ENCODE results near the gene KCNQ1.

KCNQ1 gene

DNA sequence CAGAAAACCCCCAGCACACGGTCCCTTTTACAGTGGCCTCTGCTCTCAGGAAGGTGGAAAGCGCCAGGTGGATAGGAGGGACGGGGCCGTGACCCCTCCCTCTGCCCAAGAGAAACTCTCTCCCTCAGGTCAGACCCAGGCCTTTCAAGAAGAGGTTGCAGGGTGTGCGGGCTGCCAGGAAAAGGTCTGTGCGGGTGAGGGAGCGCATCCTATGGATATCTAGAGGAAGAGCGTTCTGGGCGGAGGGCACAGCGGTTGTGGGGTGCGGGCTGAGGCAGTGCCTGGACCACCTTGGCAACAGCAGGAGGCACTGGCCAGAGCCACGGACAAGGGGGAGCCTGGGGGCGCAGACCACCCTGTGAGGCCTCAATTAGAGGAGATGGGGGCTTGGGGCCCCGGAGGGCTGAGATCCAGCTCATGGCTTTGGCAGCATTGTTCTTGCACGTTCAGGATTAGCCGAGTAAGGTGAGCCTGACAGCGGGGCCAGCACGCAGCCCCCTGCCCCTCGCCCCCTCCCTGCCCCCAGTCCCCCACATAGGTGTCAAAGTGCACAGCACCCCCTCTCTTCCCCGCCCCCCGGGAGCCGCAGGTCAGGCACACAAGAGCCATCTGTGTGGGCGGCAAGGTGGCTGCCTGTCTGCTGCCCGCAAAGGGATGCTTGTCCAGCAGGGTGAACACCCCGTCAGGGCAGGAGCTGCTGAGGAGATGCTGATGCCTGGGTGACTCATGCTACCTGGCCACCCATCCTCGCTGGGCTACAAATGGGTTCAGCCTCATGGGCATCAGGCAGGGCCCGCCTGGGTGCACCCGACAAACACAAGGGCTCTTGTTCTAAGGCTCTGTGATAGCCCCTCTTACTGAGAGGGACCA, 347.8 kb downstream of the KCNQ1 start:
- no peak for DNase-seq

DNA sequence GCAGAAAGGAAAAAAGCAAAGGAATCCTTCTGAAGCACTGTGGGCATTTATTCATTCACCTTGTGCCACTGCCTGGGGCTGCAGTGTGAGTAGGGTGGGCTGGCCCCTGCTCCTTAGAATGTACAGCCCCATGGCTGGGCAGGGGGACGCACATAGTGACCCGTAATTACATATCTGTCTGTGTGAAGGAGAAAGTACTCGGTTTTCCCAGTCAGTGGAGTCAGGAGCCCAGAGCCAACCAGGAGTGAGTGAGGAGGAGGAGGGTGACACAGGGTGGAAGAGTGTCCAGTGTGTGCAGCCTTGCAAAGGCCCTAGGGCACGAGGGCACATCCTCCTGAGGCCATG, 348.9 kb downstream of the KCNQ1 start:
- DNase-seq: no peak

DNA sequence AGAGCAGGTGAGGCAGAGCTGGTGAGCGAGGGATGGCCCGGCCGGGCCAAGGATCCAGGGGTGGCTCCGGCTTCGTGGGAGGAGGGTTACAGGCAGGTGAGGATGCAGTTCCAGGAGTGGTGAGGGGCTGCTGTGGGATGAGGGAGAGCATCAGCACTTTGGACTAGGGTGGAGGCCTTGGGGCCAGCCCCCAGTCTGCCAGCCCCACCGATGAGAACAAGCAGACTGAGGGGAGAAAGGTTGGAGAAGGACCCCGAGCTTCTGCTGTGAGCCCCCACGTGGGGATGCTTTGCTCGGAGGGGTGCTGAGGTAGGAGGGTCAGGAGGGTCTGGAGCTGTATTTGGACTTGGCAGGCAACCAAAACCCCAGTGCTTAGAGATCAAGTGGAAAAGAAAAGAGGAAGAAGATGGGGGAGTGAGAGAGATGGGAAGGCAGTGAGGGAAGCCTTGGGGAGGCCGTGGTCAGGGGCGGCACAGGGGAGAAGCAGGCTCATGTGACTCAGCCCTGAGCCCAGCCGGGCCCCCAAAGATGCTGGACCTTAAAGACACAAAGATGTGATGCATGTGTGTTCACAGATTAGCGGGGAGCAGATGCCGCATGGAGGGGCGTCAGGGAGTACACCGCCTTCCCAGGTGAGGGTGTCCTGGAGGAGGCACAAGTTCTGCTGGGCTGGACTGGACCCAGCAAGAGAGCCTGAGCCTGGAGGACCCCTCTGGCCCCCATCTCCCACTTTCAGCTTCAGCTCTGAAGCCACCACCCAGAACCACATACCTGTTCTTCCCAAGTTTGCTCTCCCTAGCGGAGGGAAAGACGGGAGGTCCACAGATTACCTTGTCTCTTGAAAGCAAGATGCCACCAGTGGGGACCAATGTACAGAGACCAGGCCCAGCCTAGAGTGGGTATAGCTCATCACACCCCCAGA, 349.5 kb downstream of the KCNQ1 start:
- no peak for DNase-seq

DNA sequence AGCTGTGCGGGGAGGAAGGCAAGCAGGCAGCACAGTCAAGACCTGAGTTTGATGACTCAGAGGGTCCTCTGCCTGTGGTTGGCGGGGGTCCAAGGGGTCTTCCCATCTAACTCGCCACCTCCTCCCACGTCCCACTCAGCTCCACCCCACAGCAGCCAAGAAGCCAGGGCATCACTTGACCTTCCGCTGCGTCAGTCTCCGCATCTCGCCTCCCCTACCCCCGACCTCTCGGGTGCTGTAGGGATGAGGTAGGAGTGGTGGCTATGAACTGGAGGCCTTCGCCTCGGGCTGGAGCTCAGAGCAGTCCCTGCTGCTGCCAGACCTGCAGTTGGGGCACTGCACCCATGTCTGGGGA, 350.1 kb downstream of the KCNQ1 start:
- DNase-seq: no peak

DNA sequence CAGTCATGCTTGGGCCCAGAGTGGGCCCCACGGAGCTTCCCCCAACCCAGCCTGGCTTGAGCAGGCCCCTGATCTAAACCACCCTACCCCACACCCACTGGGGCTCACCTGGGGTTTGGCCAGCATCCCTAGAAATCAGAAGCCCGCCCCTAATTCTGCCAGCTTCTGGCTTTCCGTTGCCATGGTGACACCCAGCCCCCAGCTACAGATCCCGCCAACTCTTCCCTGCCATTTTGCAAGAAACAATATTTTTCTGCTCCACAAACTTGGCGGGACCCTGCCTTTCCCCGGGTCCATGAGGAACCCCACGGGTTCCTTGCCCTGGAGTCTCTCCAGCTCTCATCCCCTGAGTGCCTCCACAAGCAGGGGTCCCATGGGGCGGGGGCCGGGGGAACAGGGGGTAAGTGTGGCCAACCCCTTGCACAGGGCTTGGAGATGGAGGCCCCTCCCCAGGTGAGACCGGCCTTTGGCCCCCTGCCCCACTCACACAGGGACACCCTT, 350.7 kb downstream of the KCNQ1 start:
- no peak for DNase-seq

DNA sequence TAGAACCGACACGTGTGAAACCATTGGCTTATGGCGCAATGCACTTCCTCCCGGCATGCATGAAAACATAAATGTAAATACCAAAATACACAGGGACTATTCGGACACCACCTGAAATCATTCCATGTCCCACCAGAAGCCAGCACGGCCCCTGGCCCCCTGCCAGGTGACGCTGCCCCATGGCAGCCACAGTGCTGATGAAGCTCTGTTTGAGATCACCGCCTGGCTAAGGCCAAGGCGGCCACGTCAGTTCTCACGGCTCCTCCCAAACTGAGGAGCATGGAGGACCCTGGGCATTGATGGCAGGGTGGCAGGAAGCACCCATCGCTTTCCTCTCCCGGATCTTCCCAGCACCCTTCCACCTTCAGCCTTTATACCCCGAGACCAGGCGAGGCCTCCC, 351.3 kb downstream of the KCNQ1 start:
- DNase-seq: no peak

DNA sequence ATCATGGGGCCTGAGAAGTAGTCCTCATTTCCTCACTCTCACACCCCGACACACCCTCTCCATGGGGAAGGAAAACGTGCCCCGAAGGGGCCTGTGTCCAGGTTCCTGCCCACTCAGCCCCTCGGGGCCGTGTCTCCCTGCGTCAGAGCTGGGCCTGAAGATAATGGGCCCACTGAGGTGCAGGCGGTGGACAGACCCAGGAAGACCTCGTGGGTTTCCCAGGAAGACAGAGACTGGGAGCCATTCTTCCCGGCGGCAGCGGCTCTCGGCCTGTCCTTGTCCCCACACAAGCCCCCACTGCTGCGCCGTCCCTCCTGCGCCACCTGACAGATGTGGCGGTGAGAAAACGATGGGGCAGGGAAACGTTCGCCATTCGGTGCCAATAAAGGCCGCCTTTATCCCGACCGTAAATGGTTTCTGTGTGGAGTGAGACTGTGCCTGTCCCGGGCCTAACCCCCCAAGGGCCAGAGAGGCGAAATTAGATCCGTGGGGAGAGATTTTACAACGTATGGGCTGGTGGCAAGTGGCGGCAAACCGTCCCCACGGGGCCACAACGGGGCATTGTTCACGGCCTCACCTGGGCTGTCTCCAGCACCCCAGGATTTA, 351.8 kb downstream of the KCNQ1 start:
- no peak for DNase-seq

DNA sequence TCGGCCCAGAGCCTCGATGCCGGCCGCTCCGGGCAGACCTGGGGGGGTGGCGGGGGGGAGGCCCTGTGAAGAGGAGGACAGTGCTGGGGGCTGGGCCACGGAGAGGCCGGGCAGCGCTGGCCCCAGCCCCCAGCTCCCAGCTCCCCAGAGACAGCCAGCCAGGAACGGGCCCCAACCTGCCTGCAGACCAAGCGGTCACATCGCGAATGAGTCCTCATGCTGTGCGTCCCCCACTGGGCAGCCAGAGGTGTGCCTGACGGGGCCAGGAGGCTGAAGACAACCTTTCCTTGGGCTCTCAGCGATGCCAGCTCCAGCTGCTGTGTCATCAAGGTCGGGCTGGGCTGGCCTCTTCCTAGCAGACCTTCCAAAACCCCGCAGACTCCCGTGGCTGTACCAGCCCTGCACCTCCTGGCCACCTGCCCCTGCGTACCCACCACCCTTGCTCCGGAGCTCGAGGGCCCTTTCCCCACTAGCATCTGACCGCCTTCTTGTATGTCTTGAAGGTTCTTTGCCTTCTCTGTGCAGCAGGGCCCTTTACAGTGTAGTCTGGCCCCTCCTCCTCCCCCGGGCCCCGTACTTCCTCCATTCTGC, 352.4 kb downstream of the KCNQ1 start:
- DNase-seq: no peak

DNA sequence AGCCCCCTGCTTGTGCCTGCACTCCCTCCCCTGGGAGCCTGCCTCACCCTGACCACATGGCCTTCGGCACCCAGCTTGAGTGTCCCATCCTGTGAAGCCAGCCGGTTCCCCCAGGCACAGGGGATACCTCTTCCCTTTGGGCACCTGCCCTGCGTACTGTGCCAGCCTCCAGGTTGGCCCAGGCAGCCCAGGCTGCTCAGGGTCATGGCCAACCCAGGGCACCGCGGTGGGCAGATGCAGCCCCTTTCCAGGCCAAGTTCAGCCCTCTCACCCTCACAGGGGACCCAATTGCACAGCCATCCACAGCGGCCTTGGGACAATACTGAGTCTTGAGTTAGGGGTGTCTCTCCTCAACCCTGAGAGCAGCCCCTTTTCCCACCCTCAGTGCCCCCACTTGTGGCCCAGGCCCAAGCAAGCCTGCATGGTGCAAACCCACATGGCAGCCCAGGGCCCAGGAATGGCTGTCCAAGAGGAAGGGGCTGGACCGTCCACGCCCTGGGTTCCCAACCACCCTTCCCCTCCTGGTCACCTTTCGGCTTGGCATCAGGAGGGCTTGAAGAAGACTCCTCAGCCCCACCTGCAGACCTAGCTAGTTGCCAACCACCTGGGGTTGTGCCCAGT, 353.0 kb downstream of the KCNQ1 start:
- no peak for DNase-seq

DNA sequence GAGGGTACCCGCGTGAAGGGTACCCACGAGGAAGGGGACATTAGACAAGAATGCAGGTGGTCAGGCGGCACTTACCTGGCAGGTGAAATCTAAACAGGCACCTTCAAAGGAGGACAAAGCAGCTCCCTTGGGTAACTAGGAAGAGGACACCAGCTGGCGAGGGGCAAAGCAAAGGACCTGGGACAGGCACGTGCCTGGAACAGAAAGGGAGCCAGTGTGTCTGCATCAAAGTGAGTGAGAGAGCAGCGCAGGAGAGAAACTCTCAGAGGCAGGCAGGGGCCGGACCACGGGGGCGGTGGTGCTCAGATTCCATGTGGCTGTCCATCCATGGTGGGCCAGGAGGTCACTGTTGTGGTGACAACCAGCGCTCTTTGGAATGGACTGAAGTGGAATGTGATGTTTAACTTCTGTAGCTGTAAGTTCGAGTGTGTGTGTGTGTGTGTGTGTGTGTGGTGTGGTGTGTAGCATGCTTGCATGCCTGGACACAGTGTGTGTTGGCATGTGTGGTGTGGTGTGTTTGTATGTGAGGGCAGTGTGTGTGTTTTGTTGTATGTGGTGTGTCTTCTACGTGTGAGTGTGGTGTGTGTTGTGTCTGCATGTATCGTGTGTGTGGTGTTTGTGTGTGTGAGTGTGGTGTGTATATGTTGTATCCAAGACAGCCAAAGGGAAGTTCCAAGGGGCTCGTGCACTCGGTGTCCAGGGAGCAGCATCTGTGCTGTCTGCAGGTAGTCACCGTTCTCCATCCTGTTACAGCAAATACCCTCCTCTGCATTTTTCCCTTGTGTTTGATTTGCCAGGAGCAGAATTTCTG, 354.3 kb downstream of the KCNQ1 start:
- DNase-seq: no peak

DNA sequence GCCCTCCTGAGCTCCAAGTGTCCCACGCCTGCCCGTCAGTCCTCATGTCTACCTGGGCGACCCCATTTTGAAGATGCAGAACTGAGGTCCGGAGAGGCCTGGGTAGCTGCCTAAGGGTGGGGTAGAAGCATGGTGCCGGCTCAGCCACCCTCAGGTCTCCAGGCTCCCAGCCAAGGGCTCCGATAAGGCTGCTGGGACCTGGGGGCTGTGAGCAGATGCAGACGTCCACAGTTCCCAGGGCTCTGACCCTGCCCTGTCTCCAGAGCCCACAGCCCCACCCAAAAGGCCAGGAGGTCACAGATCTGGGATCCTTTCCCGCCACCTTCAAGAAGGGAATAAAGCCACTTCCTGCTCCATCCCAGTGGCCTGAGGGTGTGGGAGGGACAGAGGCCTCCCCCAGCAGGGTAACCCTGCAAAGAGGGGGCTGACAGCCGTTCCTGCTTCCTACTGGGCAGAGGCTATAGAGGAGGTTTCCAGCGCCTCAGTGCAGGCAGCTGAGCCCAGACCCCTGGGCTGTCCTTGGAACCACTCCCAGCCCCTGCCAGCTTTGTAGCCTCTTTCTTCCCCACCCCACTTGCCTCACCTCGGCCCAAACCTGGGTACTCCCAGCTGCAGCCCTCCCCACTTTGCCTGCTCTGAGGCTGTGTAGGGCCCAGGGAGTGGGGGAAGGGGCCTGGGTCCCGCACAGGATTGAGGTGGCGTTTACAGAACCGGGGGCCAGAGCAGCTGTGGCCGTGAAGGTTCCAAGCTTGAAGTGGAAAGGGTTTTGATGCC, 355.3 kb downstream of the KCNQ1 start:
- no peak for DNase-seq

DNA sequence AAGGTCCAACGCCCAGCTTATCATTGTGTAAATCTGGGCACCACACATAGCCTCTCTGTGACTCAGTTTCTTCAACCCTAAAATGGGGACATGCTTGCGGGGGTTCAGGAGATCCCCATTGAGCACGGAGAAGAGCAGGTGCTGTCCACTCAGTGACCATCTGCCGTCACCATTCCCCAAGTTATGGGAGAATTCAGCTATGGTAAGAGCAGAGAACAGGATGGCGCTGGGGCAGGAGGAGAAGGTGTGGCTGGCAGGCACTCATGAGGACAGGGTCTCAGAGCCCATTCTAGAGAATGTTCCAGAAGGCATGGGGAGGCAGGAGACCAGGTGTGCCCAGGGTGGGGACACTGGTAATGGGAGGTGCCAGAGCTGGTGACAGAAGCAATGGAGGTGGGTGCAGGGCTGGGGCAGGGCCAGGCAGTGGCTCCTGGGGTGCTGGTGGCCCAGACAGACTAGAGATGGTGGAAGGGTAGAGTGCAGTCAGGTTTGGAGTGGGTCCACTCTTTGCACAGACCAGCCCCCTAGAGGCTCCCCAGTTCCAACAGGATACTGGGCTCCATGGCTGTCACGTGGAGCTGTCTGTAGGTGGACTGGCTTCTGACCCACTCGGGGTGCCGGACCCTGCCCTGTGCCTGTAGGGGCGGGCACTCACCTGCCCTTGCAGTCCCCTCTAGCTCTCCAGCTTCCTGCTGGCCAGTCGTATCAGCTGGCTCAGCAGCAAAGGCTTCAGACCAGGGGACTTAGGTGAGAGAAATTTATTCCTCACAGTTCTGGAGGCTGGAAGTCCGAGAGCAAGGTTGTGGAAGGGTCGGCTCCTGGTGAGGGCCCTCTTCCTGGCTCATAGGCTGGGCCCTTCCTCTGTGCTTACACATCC, 356.1 kb downstream of the KCNQ1 start:
- DNase-seq: no peak

DNA sequence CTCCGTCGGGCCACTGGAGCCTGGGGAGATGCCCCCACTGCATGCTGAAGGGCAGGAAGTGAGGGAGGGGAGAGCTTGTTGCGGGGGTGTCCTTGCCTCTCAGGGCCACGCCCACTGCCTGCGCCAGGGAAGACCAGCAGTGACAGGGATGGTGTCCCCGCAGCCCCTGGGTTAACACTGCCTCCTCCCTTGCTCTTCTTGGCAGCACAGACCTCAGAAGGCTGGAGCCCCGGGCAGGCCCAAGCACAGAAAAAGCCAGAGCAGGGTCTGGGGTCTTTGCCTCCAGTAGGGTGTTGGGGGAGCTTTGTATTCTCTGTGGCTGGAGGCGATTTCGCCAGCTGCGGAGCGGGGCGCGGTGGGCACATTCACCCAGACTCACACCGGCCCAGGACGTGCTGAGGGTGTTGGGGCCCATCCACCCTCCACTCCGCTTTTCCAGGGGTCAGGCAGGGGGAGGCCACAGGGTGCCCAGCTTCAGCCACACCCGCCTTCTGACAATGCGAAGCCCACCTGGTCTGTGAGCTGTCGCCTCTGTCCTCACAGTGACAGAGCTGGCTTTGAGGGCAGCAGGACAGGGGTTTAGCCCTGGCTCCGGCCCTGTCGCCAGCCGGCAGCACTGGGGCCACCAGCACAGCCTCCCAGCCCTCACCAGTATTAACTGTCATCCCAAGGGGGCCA, 357.0 kb downstream of the KCNQ1 start:
- DNase-seq: no peak

DNA sequence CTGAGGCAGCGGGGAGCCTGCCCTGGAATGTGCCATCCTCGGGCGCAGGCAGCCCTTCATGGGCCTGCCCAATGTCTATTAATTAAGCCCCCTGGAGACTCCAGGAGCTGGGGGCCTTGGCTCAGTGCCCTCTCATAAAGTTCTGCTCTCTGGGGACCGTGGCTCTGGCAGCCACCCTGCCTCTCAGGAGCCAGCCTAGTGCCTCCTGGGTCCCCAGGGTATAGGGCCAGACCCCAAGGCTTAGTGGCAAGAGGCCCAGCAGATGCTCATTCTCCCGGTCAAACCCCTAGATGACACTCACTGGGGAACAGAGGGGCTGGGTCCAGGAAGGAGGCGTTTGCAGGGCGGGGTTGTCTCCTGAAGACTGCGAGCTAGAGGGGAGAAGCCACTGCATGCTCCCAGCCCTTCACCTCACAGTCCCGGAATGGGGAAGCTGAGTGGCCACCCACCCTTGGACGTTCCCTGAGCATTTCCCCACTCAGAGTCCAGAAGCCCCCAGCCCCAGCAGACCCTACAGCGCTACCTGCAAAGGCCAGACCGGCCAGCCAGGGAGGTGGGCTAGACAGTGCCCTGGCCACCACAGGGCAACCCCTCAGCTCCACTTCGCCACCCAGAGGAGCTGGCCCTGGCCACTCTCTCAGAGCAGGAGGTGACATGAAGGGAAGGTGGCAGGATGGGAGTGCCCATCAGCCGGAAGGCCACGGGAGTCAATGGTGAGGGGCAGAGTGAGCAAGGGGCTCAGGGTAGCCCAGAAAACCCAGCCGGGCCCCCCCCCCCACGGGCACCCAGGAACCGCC, 357.8 kb downstream of the KCNQ1 start:
- DNase-seq: no peak

DNA sequence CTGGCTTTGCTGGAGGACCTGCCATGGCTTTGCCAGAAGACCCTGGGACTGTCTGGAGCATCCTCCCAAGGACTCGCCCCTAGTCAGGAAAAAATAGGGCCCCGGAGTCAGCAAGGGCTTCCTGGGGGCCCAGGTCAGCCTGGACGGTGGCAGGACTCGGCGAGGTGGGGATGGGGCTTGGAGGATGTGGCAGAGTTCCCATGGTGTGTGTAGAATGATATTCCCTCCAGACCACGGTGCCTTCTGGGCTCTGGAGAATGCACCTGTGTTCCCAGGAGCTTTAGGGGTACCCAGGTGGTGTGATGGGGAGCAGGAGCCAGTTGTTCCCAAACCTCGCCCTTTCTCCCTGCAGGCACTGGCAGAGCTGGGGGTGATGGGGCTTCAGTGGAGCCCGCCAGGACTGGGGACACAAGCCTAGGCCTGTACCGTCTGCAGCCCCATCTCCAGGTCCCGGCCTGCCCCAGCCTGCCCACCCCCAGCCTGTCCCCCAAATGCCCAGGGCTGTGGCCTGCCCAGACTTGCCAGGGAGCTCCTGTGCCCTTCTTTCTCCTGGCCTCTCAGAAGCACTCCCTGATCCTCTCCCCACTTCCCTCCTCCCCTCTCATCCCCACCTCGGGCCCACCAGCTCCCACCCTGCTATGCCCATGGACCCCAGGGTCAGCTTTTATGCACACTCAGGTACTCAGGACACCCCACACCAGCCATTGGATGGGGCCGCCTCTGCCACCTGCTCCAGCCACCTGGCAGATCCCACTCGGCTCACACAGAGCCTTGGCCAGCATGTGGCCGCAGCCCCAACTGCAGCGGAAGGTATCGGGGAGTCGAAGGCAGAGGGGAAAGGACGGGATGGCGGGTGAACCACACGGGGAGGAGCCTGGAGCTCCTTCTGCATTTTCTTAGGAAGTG, 358.6 kb downstream of the KCNQ1 start:
- no peak for DNase-seq

DNA sequence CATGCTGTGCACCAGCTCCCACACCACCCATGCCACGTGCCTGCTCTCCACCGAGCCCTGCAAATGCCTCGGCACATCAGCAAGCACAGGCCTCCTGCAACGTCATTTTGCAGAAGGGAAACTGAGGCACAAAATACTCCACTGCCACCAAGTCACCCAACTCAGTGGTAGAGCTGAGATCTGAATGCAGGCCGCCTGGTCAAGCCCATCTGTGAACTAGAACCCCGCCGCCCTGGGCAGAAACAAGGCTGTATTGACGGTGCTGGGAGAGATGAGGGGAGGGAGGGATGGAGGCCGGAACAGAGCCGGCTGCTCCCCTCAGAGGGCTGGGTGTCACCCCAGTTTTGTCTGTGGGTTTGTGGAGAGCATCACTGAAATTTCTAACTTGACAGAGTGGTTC, 359.4 kb downstream of the KCNQ1 start:
- DNase-seq: no peak

DNA sequence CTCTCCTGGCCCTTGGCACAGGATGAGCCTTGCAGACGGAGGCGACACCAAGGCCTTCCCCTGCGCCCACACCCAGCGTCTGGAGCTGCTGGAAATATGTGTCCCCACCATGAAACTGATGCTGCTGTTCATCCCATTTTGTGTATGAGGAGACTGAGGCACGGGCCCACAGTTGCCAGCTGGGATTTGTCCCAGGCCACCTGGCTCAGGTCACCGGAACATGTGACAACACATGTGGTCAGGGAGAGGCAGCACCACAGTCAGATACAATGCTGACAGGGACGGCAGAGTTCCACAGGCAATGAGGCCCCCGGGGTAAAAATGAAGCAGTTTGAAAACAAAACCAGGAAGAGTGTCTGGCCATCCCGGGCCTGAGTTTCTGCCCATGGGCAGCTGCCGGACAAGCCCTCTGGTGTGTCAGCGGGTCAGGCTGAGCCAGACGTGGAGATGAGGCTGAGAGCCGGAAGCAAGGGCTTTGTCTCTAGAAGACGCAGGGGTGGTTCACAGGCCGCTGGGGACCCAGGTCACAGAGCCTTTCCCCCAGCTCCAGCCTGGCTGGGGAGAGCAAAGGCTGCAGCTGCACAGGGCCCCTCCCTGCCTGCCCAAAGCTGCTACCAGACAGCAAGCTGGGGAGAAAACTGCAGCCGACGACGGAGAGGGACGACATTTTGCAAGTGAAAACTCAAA, 360.0 kb downstream of the KCNQ1 start:
- DNase-seq: no peak

Data from NCI-H187 (cell line).